Large intestine (tissue), 3 donors: ENCODE results near the gene MAPK1. TPM values are rescaled to one million over a fixed set of nuclear protein-coding genes. Genes with fewer than 3 reads are reported as not detected.
A peak's percentile ranks its signal among the peaks of the same experiment; 100 is the strongest.
"Not testable (repeated sequence)": the region's sequence is repeated elsewhere in the genome, so short reads cannot be mapped to it uniquely, and the experiment has no call there.

Source experiments
- DNase-seq, 2 donors: peaks; one replicate each; pipeline versions ENCODE4 v3.0.0 to v3.0.0-alpha.2; 2013
- H3K27ac ChIP-seq: one replicate; pipeline ENCODE4 v1.5.1; 2013; ENCODE audit warnings: low read length
- H3K27me3 ChIP-seq: 2 replicates; pipeline ENCODE4 v1.6.1; 2013; ENCODE audit warnings: low read length; ENCODE audit not compliant: control insufficient read depth, insufficient read depth
- H3K36me3 ChIP-seq: 2 replicates; pipeline ENCODE4 v1.6.1; 2013; ENCODE audit warnings: low read length; ENCODE audit not compliant: control insufficient read depth, insufficient read depth
- H3K4me1 ChIP-seq: one replicate; pipeline ENCODE4 v1.6.1; 2013; ENCODE audit warnings: low read length; ENCODE audit not compliant: control insufficient read depth, insufficient read depth
- H3K4me3 ChIP-seq: one replicate; pipeline ENCODE4 v1.5.1; 2013; ENCODE audit warnings: low read length
- H3K9me3 ChIP-seq: one replicate; pipeline ENCODE4 v1.6.1; 2013; ENCODE audit warnings: mild to moderate bottlenecking, low read depth, low read length, moderate library complexity; ENCODE audit not compliant: control insufficient read depth
- WGBS: methylation state at CpG from one replicate; pipeline ENCODE4 v1.1.5; 2013; ENCODE audit warnings: low lambda C conversion rate; ENCODE audit not compliant: insufficient coverage; 5-methylcytosine and 5-hydroxymethylcytosine counted together
- polyA plus RNA-seq: library from polyadenylated mRNA; unstranded; fragments of 120-200 nt; gene quantifications from one replicate; pipeline ENCODE4 v1.2.1, GENCODE V29; 2013

Gene MAPK1
- polyA plus RNA-seq, 1 donor, result 79.0 TPM

- DNase-seq, H3K4me3 ChIP-seq, H3K27me3 ChIP-seq, H3K9me3 ChIP-seq, H3K4me1 ChIP-seq, H3K27ac ChIP-seq, H3K36me3 ChIP-seq: not testable (repeated sequence)
- WGBS, result no CpG with 5 or more reads among the region's 7 CpGs
These were observed 15.4 kb upstream of the MAPK1 start for GRCh38 chr22:21882754-21883333.

DNA sequence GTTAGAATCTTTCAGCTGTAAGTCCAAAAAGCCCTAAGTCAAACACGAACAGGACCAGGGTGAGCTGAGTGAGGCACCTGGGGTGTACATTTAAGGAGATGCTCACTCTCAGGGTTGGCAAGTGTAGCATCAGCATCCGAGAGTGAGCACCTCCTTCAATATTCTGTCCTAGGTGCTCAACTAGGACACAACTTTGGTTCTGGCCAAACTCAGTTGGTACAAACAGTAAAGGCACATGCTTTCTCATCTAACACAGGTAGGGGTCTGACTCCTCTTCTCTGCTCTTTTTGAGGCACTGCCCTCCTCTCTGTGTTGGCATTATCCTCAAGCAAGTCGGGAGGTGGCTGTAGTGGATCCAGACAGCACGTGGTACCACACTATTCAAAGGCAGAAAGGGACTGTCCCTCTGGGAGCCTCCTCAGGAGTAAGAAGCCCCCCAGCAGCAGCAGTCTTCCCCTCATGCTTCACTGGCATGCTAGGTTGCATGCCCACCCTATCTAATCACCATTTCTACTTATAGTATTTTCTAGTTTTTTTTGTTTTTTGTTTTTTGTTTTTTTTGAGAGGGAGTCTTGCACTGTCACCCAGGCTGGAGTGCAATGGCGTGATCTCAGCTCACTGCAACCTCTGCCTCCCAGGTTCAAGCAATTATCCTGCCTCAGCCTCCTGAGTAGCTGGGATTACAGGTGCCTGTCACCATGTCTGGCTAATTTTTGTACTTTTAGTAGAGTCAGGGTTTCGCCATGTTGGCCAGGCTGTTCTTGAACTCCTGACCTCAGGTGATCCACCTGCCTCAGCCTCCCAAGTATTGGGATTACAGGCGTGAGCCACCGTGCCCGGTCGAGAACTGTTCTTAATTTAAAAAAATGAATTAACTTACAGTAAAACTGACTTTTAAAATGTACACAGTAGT is 14.7 kb upstream of the MAPK1 start:
- Histone ChIP-seq H3K4me3 (no peak overlapping the region), H3K4me1 (no peaks in the 10 kb centered on the region), H3K9me3 (no peaks in the 10 kb centered on the region), H3K27ac (no peak overlapping the region), H3K27me3 (peaks cover 5% of the 10 kb centered on the region), H3K36me3 (no peaks in the 10 kb centered on the region)
- WGBS, result 80% methylated on average over 1 of the region's 10 CpGs
- no peak for DNase-seq

DNA sequence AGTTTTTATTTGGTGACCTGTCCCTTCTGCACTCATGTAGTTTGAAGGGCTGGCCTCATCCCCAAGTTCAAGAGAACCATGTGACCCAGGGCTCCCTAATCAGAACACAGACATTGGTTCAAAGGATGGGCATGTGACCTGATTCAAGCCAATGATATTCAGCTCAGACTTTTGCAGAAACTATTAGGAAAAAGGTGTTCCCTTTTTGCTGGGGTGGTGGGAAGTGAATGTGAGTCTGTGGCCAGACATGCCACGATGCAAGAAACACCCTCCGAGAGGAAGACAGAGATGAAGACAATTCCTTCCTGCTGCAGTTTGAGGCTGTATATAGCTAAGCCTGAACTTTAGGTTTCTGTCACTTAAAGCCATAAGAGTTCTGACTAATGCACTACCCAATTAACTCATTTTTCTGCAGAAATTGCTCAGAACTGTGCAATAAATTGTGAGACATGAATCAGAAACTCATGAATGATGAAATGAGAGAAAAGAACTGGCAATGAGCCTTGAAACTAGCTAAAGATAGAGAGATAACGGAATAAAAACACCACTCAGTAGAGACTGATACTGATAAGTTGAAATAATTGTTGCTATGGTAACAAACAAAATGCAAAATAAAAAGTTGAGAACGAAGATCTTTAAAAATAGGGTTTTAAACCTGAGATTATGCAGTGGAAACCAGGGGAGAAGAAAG is 9.2 kb upstream of the MAPK1 start:
- Histone ChIP-seq H3K27ac (no peak overlapping the region), H3K4me3 (no peak overlapping the region), H3K4me1 (no peaks in the 10 kb centered on the region), H3K9me3 (no peaks in the 10 kb centered on the region), H3K27me3 (peaks cover under 1% of the 10 kb centered on the region), H3K36me3 (no peaks in the 10 kb centered on the region)
- no peak for DNase-seq
- 57% methylated on average over 1 of the region's 4 CpGs for WGBS

DNA sequence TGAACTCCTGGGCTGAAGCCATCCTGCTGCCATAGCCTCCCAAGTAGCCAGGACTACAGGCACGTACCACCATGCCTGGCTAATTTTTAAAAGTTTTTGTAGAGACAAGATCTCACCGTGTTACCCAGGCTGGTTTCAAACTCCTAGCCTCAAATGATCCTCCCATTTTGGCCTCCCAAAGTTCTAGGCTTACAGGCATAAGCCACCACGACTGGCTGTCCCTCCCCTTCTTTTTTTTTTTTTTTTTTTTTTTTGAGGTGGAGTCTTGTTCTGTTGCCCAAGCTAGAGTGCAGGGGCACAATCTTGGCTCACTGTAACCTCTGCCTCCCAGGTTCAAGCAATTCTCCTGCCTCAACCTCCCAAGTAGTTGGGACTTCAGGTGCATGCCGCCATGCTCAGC is 7.5 kb upstream of the MAPK1 start:
- not testable (repeated sequence) for H3K36me3 ChIP-seq, H3K27me3 ChIP-seq, H3K4me3 ChIP-seq, H3K9me3 ChIP-seq, H3K27ac ChIP-seq, DNase-seq, H3K4me1 ChIP-seq
- no CpG with 5 or more reads among the region's 4 CpGs for WGBS

- DNase-seq, result no peak
- Histone ChIP-seq H3K4me3 (no peak overlapping the region), H3K27ac (no peak overlapping the region), H3K27me3 (no peaks in the 10 kb centered on the region), H3K4me1 (no peaks in the 10 kb centered on the region), H3K9me3 (no peaks in the 10 kb centered on the region), H3K36me3 (no peaks in the 10 kb centered on the region)
- 100% methylated on average over 2 of the region's 7 CpGs for WGBS
These were observed 6.2 kb upstream of the MAPK1 start for GRCh38 chr22:21873619-21874018.

DNA sequence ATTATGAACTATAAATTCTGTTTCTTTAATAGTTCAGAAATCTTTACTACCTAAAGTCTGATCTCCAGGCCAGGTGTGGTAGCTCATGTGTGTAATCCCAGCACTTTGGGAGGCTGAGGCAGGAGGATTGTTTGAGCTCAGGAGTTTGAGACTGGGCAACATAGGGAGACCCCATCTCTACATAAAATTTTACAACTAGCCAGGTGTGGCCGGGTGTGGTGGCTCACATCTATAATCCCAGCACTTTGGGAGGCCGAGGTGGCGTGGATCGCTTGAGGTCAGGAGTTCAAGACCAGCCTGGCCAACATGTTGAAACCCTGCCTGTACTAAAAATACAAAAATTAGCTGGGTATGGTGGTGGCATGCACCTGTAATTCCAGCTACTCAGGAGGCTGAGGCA is 5.3 kb upstream of the MAPK1 start:
- no CpG with 5 or more reads among the region's 4 CpGs for WGBS
- H3K9me3 ChIP-seq, H3K36me3 ChIP-seq, H3K27ac ChIP-seq, DNase-seq, H3K27me3 ChIP-seq, H3K4me3 ChIP-seq, H3K4me1 ChIP-seq: not testable (repeated sequence)

DNA sequence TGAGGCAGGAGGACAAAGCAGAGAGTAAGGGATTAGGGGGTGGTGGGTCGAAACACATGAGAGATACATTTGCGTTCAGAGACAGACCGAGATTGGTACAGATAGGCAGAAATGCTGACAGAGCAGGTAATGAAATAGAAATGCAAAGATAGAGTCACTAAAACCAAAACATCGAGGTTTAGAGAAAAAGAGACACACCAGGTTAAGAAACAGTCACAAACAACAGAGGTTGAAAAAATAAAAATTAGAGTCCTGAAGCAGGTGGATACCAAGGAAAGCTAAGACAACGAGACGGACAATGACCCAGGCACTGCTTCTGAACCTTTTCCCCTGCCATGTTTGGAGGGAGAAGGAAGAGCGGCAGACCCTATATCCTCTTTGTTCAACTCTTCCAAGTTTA is 1.2 kb upstream of the MAPK1 start:
- WGBS, result 100% methylated on average over 4 of the region's 7 CpGs
- Histone ChIP-seq H3K27me3 (no peaks in the 10 kb centered on the region), H3K36me3 (no peaks in the 10 kb centered on the region), H3K4me1 (peaks cover 4% of the 10 kb centered on the region), H3K27ac (no peak overlapping the region), H3K9me3 (no peaks in the 10 kb centered on the region), H3K4me3 (no peak overlapping the region)
- no peak for DNase-seq

DNA sequence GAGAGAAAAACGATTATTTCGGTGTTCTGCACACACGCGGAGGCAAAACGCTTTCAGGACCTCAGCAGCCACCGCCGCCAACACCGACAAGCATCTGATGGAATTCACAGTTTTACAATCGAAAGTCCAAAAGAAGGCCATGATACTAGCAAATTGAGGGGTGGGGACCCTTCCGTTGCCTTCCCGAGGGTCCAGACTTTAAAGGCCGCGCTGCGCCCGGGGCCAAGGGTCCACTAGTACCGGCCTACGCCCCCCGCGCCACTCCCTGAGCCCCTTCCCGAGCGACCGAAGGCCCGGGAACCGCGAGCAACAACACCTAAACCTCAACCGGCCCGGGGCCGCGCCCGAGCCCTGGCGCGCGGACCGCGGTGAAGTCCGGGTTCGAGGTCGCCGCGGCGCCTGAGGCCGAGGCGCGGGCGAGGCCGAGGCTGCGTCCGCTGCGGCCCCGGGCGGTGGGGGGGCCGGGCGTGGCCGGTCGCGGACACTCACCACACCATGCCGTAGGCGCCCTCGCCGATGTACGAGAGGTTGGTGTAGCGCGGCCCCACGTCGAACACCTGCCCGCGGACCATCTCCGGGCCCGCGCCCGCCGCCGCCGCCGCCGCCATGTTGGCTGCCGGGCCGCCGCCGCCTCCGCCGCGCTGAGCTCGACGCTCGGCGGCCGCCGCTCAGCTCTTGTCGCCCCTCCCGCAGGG is 465 bp downstream of the MAPK1 start:
- Histone ChIP-seq H3K36me3 (no peaks in the 10 kb centered on the region), H3K9me3 (no peaks in the 10 kb centered on the region), H3K27me3 (no peaks in the 10 kb centered on the region), H3K4me3 (peak overlapping the region; percentile 96), H3K4me1 (peaks cover 4% of the 10 kb centered on the region), H3K27ac (peak overlapping the region; percentile 80)
- DNase-seq, result peak in 1 of 2 donors; percentile 64
- no CpG with 5 or more reads among the region's 91 CpGs for WGBS

GRCh38 chr22:21865041-21865440 is 2.4 kb downstream of the MAPK1 start:
- WGBS, result no CpG with 5 or more reads among the region's 3 CpGs
- Histone ChIP-seq H3K36me3 (peaks cover under 1% of the 10 kb centered on the region), H3K4me1 (peaks cover 14% of the 10 kb centered on the region), H3K27me3 (no peaks in the 10 kb centered on the region), H3K27ac (no peak overlapping the region), H3K9me3 (no peaks in the 10 kb centered on the region), H3K4me3 (no peak overlapping the region)
- DNase-seq, result no peak
